Measurements from ENCODE around the gene SH2D2A.

Gene SH2D2A

DNA sequence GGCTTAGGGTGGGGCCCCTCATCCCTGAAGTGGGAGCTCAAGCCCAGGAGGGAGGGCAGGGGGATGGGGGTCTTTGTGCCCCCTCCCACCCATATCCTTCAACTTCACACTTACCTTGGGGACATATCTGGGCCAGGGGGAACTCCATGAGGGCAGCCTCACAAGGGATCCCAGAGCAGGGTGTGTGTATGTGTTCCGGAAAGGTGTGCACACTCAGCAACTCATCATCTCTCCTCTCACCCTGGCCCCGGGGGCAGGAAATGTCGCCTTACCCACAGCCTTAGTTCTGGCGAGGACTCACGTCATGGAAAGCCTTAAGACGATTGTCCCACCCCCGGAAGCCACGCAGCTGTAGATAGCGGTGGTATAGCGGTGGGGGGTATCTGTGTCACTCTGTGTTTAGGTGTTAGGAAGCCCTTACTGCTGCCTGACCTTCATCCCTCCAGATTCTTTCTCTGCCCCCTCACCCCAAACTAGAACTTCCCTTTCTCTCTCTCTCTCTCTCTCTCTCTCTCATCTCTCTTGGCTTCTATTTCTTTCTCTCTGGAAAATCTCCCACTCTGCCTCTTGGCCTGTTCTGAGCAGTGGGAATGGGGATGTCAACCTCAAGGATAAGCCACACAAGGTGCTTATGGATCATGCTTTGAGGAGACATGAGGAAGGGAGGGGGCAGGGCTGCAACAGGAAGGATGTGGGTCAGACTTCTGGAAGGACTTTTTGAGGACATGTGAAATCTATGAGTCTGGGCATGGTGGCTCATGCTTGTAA is at the start of gene SH2D2A:
TSS of gene SH2D2A (minus strand) at position 288 of the 768 bp plus-strand sequence. CDS start at position 148, 140 bp downstream.
- peak; percentile 94 for DNase-seq

DNA sequence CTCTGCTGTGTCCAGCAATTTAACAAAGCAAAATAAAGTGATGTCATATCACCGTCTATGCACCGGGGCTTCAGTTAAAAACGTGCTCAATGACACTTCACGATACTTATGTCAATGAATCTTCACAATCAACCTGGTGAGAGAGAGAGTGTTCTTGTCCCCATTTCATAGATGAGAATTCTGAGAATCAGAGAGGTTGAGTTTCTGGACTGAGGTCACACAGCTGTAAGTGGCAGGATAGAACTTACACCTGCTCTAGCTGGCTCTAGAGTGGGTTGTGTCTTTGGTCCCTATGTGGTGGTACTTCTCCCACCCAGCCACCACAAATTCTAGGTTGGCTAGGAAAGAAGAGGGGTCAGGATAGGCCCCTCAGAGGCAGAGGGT is 49.2 kb upstream of the SH2D2A start:
- DNase-seq = no peak

DNA sequence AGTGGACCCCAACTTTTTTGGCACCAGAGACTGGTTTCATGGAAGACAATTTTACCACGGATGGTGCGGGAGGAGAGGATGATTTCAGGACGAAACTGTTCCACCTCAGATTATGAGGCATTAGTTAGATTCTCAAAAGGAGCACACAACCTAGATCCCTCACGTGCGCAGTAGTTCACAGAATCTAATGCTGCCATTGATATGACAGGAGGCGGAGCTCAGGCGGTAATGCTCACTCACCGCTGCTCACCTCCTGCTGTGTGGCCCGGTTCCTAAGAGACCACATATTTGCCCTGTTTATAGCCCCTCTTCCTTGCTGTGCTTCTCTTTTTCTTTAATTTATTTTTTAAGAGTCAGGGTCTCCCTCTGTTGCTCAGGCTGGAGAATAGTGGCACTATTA is 48.6 kb upstream of the SH2D2A start:
- DNase-seq = no peak

DNA sequence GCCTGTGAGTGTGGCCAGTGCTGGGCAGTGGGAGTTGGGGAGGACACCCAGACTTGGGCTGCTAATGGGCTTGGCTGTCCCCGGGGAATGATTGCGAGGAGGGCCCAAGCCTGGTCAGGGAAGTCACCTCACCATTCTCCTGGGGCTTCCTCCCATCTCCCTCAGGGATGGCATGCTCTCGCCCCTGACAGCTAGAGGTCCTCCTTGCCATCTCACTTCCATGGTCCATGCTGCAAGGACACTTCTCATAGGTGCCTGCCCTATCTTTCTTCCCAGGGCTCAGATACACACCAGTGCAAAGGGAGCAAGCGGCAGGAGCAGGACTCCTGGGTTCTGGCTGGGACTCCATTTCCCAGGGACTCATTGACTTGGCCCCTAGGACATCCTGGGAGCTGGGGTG is 48.1 kb upstream of the SH2D2A start:
- DNase-seq = no peak

DNA sequence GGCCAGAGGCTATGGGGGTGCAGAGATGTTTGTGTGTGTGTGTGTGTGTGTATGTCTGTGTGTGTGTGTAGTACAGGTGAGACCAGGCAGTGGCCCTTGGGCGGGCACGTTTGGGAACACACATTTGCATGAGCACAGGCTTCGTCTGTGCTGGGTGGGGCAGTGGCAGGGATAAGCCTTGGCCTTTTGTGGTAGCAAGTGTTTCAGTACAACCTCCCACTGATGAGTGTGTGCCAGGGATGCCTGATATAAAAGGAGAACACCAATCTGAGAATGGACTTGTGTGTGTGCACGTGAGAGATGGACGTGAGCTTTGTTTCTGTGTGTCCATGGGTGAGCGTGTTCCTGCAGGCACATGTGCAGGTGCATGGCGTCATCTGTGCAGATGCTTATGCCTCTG is 47.0 kb upstream of the SH2D2A start:
- no peak for DNase-seq

DNA sequence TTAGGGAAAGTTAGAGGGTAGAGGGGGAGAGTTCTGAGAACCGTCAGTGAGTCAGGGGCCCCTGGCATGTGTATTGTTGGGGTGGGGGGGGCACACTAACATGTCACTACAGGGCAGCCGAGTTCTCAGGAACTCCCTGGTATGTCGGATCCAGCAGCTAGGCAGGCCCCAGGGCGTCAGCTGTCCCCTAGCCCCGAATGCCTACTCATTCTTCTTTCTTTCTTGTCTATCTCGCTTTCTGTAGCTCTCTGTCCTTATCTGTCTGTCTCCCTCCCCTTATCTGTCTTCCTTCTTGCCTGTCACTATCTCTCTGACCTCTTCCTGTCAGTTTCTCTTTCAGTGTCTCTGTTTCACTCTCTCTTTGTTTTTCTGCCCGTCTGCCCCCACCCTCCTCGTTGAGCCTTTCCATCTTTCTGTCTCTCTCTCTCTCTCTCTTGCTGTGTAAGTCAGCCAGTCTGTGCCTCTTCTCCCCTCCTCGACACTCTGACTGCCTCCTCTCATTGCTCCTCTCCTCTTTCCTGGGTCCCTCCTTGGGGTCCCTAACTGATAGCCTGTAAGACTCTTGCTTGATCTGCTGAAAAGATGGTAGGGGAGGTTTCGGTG is 46.5 kb upstream of the SH2D2A start:
- no peak for DNase-seq

DNA sequence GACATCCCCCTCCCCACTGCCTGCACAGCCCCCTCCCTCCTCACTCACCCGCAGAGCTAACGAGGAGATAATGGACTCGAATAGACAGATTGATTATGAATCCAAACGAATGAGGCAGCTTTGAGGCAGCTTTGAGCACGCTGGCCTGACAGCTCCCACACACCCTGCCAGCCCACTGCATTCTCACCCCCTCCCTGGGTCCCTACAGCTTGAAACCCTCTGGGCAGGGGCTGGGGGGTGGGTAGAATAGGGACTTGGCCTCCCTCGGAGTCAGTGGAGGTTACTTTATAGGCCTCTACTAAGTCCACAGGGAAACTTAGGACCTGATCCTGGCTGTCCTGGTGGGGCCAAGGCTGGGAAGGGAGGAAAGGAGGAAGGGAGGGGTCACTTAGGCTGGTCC is 45.9 kb upstream of the SH2D2A start:
- no peak for DNase-seq

DNA sequence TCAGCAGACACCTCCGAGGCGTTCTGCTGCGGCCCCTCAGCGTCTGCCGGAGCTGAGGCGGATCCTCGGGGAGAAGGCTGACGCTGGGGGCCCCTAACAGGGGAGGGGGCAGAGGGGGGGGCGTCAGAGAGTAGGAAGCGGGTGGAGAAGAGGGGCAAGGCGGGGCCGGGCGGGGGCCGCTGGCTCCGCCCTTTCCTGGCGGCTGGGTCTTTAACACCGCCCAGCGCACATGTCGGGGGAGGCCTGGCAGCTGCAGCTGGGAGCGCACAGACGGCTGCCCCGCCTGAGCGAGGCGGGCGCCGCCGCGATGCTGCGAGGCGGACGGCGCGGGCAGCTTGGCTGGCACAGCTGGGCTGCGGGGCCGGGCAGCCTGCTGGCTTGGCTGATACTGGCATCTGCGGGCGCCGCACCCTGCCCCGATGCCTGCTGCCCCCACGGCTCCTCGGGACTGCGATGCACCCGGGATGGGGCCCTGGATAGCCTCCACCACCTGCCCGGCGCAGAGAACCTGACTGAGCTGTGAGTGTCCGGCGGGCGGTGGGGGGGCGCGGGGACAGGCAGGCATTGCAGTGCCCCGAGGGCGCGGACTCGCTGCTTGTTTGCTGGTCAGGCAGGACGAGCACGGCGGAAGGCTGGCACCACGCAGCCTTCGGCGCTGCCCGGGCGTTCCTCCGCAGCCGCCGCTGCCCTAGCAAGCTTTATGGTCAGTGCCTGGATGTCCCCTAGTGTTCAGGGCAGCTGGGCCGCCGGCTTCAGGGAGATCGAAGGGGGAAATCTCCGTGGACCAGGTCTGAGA is 44.2 kb upstream of the SH2D2A start, which contains the start of gene NTRK1:
TSS of gene NTRK1 (plus strand) at position 238 of the 796 bp plus-strand sequence. CDS start at position 308, 70 bp downstream.
- DNase-seq = peak; percentile 36

DNA sequence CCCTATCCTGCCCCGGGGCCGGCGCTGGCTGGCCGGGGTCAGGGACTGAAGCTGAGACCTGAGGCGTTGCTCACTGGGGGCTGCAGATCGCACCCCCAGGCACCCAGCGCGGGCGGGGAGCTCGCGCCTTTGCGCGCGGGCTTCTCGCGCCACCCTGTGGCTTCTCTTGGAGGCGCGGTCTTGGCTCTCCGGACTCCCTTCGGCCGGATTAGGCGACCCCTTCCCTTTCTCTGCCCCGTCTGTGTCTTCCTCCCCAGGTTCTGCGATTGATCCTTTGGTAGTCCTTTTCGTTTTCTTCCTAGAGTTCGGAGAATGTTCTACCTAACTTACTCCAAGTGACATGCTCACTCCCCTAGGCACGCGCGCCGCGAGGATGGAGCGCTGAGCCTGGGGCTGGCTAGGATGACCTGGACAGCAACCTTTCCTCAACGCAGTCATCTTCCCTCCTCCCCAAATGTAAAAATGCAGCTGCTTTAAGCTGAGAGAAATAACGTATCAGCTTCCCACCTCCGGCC is 43.5 kb upstream of the SH2D2A start:
- DNase-seq = peak; percentile 42

DNA sequence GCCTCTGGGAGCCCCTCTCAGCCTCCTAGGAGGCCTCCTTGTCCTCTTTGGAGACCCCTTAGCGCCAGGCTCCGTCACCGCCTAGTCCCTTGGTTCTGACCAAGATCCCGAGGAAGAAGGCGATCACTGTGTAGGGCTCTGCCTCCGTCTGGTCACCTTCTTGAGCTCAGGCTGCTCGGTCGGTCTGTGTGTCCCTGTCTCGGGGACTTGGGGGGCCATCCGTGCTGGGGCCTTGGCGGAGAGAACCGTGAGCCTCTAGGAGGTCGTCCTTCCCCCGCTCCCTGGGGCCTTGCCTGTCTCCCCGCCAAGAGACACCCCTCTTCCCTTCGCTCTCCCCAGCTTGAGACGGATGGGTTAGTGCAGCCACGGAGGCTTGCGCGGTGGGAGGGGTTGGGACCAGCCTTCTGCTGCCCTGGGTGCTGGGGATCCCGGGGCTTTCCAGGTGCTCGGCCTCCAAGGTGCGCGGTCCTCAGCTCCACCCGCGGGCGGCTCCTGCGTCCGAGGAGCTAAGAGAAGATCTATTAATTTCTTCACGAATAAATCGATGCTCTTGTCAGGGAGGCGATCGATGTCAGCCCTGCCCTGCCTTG is 43.0 kb upstream of the SH2D2A start:
- DNase-seq = no peak

DNA sequence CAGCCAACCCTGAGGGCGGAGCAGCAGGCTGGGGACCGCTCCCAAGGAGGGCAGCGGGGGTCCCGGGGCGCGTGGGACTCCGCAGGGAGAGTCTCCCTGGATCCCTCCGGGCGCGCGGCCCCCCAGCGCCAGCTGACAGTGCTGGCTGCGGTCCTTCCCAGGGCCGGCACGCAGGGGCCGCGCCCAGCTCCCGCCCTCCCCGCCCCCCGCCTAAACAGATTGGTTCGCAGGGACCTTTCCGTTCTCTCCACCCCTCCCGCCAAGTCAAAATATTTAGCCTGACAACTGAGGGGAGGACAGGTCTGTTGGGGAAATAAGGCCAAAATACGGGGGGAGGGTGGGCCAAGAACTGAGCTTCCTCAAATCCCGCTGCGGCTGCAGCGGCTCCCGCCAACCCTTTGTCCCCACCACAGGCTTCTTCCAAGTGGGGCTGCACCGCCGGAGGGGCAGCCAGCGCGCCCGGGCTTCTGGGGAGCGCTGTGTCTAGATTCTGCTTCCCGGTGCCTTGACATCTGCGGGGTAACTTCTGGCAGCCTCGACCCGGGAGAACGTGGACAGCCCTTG is 42.4 kb upstream of the SH2D2A start, which contains the start of gene INSRR:
TSS of gene INSRR (minus strand) at position 159 of the 564 bp plus-strand sequence. CDS start 496 bp downstream, outside the sequence.
- DNase-seq = no peak

DNA sequence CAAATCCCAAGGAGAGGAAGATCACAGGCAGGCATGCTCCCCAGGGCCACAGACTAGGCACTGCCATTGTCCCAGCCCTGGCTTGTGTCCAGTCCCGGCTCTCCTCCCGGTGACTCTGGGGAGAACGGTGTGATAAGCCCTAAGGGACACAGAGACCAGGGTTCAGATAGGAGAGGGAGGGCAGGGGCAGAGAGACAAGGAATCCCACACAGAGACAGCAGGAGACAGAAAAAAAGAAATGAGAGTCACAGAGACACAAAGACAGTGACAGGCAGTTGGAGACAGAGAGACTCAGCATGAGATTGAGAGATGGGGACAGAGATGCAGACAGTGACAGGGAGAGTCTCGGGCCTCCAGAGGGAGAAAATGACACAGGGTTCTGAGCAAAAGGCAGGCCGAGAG is 41.9 kb upstream of the SH2D2A start:
- DNase-seq = no peak

DNA sequence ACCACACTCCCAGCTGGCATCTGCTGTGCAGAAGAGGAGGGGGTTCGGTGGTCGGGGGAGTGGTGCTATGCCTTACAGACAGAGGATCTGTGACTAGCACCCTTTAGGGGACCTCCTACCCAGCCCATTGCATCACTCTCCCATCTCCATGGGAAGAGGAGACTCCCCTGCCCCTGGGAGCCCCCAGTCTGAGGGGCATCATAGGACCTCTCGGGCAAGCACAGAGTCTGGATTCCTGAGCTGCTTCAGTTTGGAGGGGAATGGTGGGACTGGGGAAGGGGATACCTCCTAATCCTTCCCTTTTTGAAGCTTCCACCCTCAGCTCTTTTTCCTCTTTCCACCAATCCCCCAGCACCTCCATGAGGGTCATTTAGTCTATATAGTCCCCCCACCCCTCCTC is 40.9 kb upstream of the SH2D2A start:
- no peak for DNase-seq

DNA sequence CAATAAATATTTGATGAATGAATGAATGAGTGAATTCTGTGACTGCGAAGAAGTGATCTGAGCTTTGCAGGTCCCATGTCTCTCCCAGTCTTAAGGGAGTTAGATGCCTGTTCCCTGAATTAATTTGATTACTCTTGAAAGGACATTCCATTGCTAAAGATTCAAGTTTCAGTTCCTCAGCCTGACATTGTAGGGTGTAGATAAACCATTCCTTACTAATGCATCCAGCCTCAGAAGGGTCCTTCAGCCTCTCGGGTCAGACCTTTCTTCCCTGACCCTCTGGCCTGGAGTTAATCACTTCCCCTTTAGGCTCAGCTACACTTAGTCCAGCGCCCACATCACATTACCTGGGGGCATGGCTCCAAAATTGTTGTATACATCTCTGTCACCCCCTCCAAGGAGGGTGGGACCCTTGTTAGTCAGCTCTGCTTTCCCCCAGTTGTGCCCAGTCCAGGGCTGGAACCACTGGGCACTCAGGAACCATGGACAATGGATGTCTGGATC is 39.7 kb upstream of the SH2D2A start:
- DNase-seq = no peak

DNA sequence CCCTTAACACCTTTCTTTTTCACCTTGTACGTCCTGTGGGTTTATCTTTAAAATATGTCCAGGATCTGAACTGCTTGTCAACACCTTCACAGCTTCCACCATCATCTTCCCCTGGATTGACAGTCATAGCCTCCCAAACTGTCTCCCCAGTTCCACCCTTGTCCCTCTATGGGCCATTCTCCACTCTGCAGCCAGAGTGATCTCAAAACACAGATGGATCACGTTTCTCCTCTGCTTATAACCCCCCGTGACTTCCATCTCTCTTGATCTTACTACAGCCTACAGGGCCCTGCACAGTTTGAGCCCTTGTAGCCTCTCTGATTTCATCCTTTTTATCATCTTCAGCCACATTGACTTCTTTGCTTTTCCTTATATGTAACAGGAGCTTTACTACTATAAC is 38.0 kb upstream of the SH2D2A start:
- no peak for DNase-seq

DNA sequence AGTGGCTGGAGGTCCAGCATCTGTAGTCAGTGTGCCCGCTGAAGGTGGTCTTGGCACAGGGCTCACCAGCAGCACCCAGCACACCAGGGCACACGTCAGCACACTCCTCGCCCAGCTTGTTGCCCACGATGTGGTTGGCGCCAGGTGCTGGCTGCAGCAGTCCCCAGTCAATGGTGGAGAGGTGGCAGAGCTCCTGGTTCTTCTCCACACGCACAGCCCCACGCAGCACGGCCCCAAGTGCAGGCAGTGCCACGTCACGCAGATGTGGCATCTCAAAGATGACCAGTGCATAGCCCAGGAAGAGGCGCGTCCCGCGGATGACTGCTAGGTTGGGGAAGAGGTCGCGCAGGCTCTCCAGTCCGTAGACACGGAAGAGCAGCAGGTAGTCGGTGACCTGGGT is 37.1 kb upstream of the SH2D2A start:
- DNase-seq = no peak

DNA sequence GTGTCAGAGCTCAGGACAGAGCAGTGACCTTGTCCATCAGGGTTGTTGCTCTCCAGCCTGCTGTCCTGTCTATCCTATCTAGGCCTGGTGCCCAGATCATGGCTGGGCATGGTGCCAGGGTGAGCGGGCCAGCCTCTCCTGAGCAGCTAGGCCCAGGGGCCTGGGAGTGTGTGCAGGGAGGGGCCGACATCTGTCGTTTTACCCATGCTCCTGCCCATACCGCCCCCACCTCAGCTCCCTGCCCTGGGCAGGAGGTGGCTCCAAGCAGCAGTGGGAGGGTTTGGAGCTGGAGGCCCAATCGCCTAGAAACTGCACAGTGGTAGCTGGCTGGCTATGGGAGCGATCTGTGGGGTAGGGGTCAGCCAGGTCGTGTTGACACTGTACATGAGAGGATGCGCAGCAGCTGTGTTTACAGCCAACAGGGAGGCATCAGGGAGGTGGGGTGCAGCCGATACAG is 35.8 kb upstream of the SH2D2A start:
- DNase-seq = no peak

DNA sequence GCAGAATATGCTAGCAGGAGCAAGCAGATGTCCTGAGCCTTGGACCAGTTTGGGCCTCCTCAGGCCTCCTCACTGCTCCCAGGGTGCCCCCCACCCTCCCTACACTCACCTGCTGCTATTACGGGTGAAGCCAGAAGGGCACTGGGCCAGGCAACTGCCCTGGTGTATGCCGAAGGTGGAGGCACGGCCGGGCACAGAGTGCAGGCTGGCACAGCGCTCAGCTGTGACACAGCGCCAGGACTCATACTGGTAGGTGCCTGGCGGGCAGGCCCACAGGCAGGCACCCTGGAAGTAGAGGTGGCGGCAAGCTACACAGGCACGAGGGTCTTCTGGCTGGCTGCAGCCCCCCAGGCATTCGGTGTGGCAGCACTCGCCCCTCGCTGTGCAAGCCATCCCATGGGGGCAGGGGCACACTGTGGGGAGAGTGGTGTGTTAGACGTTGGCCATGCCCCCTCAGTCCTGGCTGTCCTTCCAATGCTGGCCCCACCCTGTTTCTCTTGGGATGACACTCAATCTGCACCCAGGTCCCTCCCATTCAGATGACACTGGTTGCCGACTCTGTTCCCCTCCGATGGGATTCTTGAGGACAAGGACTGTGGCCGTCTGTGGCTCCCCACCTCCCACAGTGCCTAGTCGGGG is 35.2 kb upstream of the SH2D2A start:
- no peak for DNase-seq

DNA sequence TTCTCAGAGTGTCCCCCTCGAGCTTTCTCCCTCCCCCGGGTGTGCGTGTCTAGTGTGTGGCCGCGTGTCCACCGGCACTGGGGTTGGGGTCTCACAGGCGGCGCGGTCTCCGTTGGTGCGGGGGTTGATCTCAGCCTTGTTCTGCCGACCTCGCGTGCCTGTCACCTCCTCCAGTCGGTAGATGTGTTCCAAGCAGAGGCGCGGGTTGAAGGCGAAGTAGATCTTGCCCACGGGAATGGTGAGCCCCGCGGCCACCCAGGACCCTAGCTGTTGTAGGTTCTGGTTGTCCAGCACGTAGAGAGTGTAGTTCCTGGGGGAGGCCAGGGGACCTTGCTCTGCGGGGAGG is 32.5 kb upstream of the SH2D2A start:
- DNase-seq = no peak

DNA sequence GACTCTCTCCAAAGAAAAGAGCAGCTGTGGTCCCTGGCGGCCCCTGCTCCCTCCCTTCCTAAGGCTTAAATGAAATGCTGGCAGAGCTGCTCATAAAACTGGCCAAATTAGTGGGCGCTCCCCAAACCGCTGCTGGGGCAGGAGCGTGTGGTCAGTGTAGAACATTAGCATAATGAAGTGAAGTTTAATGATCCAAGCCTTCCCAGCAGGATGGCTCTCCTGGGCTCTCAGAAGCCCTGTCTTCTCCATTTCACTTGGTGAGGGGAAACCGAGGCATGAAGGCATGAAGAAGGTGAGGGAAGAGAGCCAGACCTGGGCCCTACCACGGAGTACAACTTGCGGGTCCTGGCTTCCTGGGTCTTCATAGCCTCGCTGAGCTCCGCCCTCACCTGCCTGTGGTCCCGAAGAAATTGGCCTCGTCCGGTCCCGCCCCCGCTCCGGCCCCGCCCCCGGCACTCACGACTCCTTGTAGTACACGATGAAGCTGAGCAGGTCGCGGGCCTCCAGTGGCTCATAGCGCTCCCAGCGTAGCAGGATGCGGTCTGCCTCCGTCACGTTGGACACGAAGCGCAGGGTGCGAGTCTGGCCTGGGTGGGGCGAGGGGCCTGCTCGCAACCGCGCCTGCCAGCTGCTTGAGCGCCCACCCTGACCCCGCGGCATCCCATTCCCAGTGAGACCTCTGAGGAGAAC is 32.0 kb upstream of the SH2D2A start:
- peak; percentile 25 for DNase-seq

Data from activated T-cell treated with anti-CD3 and anti-CD28 coated beads for 4 hours (primary cell).